H9 (cell line): ENCODE measurements around the gene ACTA1. TPM values are rescaled to one million over a fixed set of nuclear protein-coding genes. Genes with fewer than 3 reads are reported as not detected.
A peak's percentile ranks its signal among the peaks of the same experiment; 100 is the strongest.

Experiments
- DNase-seq: peaks from one replicate; pipeline ENCODE4 v3.0.0-alpha.2; 2017
- H2AFZ ChIP-seq: one replicate; pipeline ENCODE4 v1.6.1; 2013; ENCODE audit warnings: mild to moderate bottlenecking, low read length, control low read depth, moderate library complexity
- H2AK5ac ChIP-seq: 2 replicates; pipeline ENCODE4 v1.6.1; 2013; ENCODE audit warnings: low read length, control low read depth, mixed read lengths; ENCODE audit not compliant: insufficient read length
- H2BK120ac ChIP-seq: one replicate; pipeline ENCODE4 v1.6.1; 2013; ENCODE audit warnings: low read depth, mild to moderate bottlenecking, low read length, control low read depth, inconsistent platforms; ENCODE audit not compliant: poor library complexity, severe bottlenecking
- H2BK12ac ChIP-seq: 2 replicates; pipeline ENCODE4 v1.6.1; 2013; ENCODE audit warnings: low read length, control low read depth, mixed read lengths, low read depth; ENCODE audit not compliant: insufficient read length
- H2BK15ac ChIP-seq: 2 replicates; pipeline ENCODE4 v1.6.1; 2013; ENCODE audit warnings: low read depth, low read length, control low read depth
- H2BK20ac ChIP-seq: one replicate; pipeline ENCODE4 v1.6.1; 2013; ENCODE audit warnings: low read depth, mild to moderate bottlenecking, low read length, control low read depth, inconsistent platforms; ENCODE audit not compliant: poor library complexity, severe bottlenecking
- H2BK5ac ChIP-seq: 2 replicates; pipeline ENCODE4 v1.6.1; 2013; ENCODE audit warnings: low read length, control low read depth, mixed read lengths; ENCODE audit not compliant: insufficient read length
- H3K14ac ChIP-seq: 2 replicates; pipeline ENCODE4 v1.6.1; 2013; ENCODE audit warnings: low read length, control low read depth; ENCODE audit not compliant: insufficient read depth
- H3K18ac ChIP-seq: 2 replicates; pipeline ENCODE4 v1.6.1; 2013; ENCODE audit warnings: low read depth, mild to moderate bottlenecking, mixed read lengths, low read length, control low read depth; ENCODE audit not compliant: insufficient read length
- H3K23ac ChIP-seq: 2 replicates; pipeline ENCODE4 v1.6.1; 2013; ENCODE audit warnings: low read length, control low read depth, mixed read lengths, low read depth; ENCODE audit not compliant: insufficient read length
- H3K23me2 ChIP-seq: 2 replicates; pipeline ENCODE4 v1.6.1; 2013; ENCODE audit warnings: low read depth, mild to moderate bottlenecking, mixed read lengths, low read length, control low read depth; ENCODE audit not compliant: insufficient read length, poor library complexity, severe bottlenecking
- H3K27ac ChIP-seq: 2 replicates; pipeline ENCODE4 v1.5.1; 2013; ENCODE audit warnings: low read length, control low read depth, mixed read lengths, low read depth; ENCODE audit not compliant: insufficient read length
- H3K27me3 ChIP-seq: 2 replicates; pipeline ENCODE4 v1.6.1; 2013; ENCODE audit warnings: low read length, control low read depth, inconsistent platforms; ENCODE audit not compliant: insufficient read depth
- H3K4ac ChIP-seq: 2 replicates; pipeline ENCODE4 v1.6.1; 2013; ENCODE audit warnings: low read depth, mild to moderate bottlenecking, control low read depth, inconsistent platforms, low read length, moderate library complexity
- H3K4me1 ChIP-seq: 2 replicates; pipeline ENCODE4 v1.6.1; 2013; ENCODE audit warnings: low read length, control low read depth, inconsistent platforms; ENCODE audit not compliant: insufficient read depth
- H3K4me2 ChIP-seq: 2 replicates; pipeline ENCODE4 v1.6.1; 2013; ENCODE audit warnings: low read length, control low read depth, mixed read lengths; ENCODE audit not compliant: insufficient read length, insufficient read depth
- H3K56ac ChIP-seq: 2 replicates; pipeline ENCODE4 v1.6.1; 2013; ENCODE audit warnings: low read depth, mild to moderate bottlenecking, mixed read lengths, low read length, control low read depth; ENCODE audit not compliant: insufficient read length
- H3K79me1 ChIP-seq: 2 replicates; pipeline ENCODE4 v1.6.1; 2013; ENCODE audit warnings: low read depth, mild to moderate bottlenecking, moderate library complexity, low read length, control low read depth, inconsistent platforms; ENCODE audit not compliant: insufficient read depth, poor library complexity, severe bottlenecking
- H3K79me2 ChIP-seq: 2 replicates; pipeline ENCODE4 v1.6.1; 2013; ENCODE audit warnings: low read length, control low read depth, inconsistent platforms; ENCODE audit not compliant: insufficient read depth
- H3K9ac ChIP-seq: 2 replicates; pipeline ENCODE4 v1.6.1; 2013; ENCODE audit warnings: low read length, control low read depth, mixed read lengths; ENCODE audit not compliant: insufficient read length; ENCODE audit errors: extremely low read depth
- H3K9me3 ChIP-seq: one replicate; pipeline ENCODE4 v1.6.1; 2013; ENCODE audit warnings: low read depth, low read length, inconsistent platforms; ENCODE audit not compliant: control insufficient read depth
- H3T11ph ChIP-seq: one replicate; pipeline ENCODE4 v1.6.1; 2013; ENCODE audit warnings: mild to moderate bottlenecking, low read length, control low read depth, inconsistent platforms
- H4K20me1 ChIP-seq: one replicate; pipeline ENCODE4 v1.6.1; 2013; ENCODE audit not compliant: control insufficient read depth, insufficient read length, insufficient read depth
- H4K5ac ChIP-seq: 2 replicates; pipeline ENCODE4 v1.6.1; 2013; ENCODE audit warnings: low read depth, mild to moderate bottlenecking, mixed read lengths, low read length, control low read depth; ENCODE audit not compliant: insufficient read length
- H4K8ac ChIP-seq: replicated peaks from 2 replicates; pipeline ENCODE4 v1.6.1; 2013; ENCODE audit warnings: low read length, control low read depth, mixed read lengths, low read depth; ENCODE audit not compliant: insufficient read length
- H4K91ac ChIP-seq: 2 replicates; pipeline ENCODE4 v1.6.1; 2013; ENCODE audit warnings: low read depth, mild to moderate bottlenecking, moderate library complexity, mixed read lengths, low read length, control low read depth; ENCODE audit not compliant: insufficient read length
- H3K27ac Mint-ChIP-seq, 3 experiments: 2 replicates in 2 of 3; 3 replicates in 1 of 3; pipeline ENCODE4 v1.8.0; 2020 to 2021; ENCODE audit warnings: mixed read lengths in 3 of 3, mild to moderate bottlenecking in 1 of 3, moderate library complexity in 1 of 3
- H3K27me3 Mint-ChIP-seq: 2 replicates; pipeline ENCODE4 v1.8.0; 2021; ENCODE audit warnings: low read depth, mild to moderate bottlenecking, moderate library complexity, mixed read lengths
- H3K36me3 Mint-ChIP-seq, 3 experiments: 2 replicates in 2 of 3; 3 replicates in 1 of 3; pipeline ENCODE4 v1.8.0; 2020 to 2021; ENCODE audit warnings: low read depth in 3 of 3, mixed read lengths in 3 of 3; ENCODE audit not compliant: insufficient read depth in 1 of 3
- H3K4me1 Mint-ChIP-seq, 2 experiments: 2 replicates each; pipeline ENCODE4 v1.8.0; 2020; ENCODE audit warnings: mixed read lengths in 2 of 2
- H3K4me3 Mint-ChIP-seq, 2 experiments: 2 replicates in 1 of 2; 3 replicates in 1 of 2; pipeline ENCODE4 v1.8.0; 2020 to 2021; ENCODE audit warnings: mild to moderate bottlenecking in 2 of 2, mixed read lengths in 2 of 2, moderate library complexity in 1 of 2
- H3K9me3 Mint-ChIP-seq, 2 experiments: 2 replicates in 1 of 2; 3 replicates in 1 of 2; pipeline ENCODE4 v1.8.0; 2020; ENCODE audit warnings: mild to moderate bottlenecking in 2 of 2, mixed read lengths in 2 of 2, moderate library complexity in 1 of 2
- WGBS: extraction: QIAGEN DNeasy Blood & Tissue Kit; methylation state at CpG from one replicate; pipeline ENCODE4 v1.1.7; 2013; ENCODE audit warnings: missing lambda C conversion rate, low lambda C conversion rate, mixed read lengths; ENCODE audit not compliant: insufficient read length; ENCODE audit errors: extremely low coverage; 5-methylcytosine and 5-hydroxymethylcytosine counted together
- total RNA-seq: library from RNA; stranded (reverse); gene quantifications from 2 replicates; pipeline ENCODE4 v1.2.1, GENCODE V29; 2021
- TF ChIP-seq, protein P1 (sequence below): fragments of 200-600 bp; sonication (generic); conservative IDR thresholded peaks from 3 replicates; pipeline ENCODE4 v1.8.0; 2021; ENCODE audit warnings: antibody characterized with exemption, mild to moderate bottlenecking

ACTA1 gene
- total RNA-seq, 1 experiment from 2014 or later: 48.5 TPM

DNA sequence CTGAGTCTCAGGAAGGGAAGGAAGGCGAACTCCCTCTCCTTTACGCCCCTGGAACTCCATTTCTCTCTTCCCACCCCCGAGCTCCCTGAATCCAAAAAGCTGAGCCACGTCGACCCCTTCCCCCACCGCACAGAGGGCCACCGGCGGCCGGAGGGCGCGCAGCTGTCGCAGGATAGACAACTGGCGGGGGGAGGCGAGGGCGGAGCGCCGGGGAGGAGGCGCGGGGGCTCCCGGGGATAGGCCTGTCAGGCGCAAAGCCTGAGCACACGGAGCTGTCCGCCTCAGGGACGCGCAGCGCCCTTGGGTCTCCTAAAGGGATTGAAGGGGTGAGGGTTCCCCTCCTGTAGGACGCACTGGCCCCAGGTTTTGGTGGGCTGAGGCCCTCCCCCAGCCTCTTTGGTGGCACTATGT is 752 bp upstream of the ACTA1 start:
- Histone ChIP-seq H3K79me1 (no peaks in the 10 kb centered on the region), H4K20me1 (no peaks in the 10 kb centered on the region), H3K23ac (no peak overlapping the region), H3K23me2 (peaks cover 14% of the 10 kb centered on the region), H2BK15ac (no peak overlapping the region), H3K4me2 (peak overlapping the region; percentile 97), H2BK12ac (no peak overlapping the region), H3K18ac (peak overlapping the region; percentile 82), H3K9me3 (no peaks in the 10 kb centered on the region), H3K79me2 (no peaks in the 10 kb centered on the region), H2BK5ac (no peak overlapping the region), H2BK120ac (no peak overlapping the region), H2BK20ac (no peak overlapping the region), H2AK5ac (no peak overlapping the region), H3T11ph (no peak overlapping the region), H3K9ac (peak overlapping the region; percentile 48), H3K27ac (no peak overlapping the region), H3K56ac (no peak overlapping the region), H4K8ac (no peak overlapping the region), H3K27me3 (peaks cover 22% of the 10 kb centered on the region), H2AFZ (peak overlapping the region; percentile 36), H4K5ac (no peak overlapping the region), H4K91ac (no peak overlapping the region), H3K4me1 (peaks cover 2% of the 10 kb centered on the region; the same call in 1 of the 2 replicates), H3K4ac (no peak overlapping the region), H3K14ac (peak overlapping the region; percentile 79; the same call in 1 of the 2 replicates)
- peak; percentile 72 for DNase-seq
- H3K27ac Mint-ChIP-seq: peak overlapping the region in 1 of 3 experiments; percentile 28; a peak in 1 of 7 replicates
- TF ChIP-seq, protein P1, sequence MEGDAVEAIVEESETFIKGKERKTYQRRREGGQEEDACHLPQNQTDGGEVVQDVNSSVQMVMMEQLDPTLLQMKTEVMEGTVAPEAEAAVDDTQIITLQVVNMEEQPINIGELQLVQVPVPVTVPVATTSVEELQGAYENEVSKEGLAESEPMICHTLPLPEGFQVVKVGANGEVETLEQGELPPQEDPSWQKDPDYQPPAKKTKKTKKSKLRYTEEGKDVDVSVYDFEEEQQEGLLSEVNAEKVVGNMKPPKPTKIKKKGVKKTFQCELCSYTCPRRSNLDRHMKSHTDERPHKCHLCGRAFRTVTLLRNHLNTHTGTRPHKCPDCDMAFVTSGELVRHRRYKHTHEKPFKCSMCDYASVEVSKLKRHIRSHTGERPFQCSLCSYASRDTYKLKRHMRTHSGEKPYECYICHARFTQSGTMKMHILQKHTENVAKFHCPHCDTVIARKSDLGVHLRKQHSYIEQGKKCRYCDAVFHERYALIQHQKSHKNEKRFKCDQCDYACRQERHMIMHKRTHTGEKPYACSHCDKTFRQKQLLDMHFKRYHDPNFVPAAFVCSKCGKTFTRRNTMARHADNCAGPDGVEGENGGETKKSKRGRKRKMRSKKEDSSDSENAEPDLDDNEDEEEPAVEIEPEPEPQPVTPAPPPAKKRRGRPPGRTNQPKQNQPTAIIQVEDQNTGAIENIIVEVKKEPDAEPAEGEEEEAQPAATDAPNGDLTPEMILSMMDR: no peak
- H3K36me3 Mint-ChIP-seq: peaks cover 4 to 14% (median 5%) of the 10 kb centered on the region in 3 experiments
- H3K9me3 Mint-ChIP-seq: peaks cover 2 to 11% of the 10 kb centered on the region in 2 experiments; a peak in 2 of 5 replicates
- H3K27me3 Mint-ChIP-seq: peaks cover 74% of the 10 kb centered on the region
- peak overlapping the region; percentile 68 to 84 for H3K4me3 Mint-ChIP-seq
- WGBS: no CpG with 5 or more reads among the region's 27 CpGs
- peaks cover 24 to 26% of the 10 kb centered on the region in 2 experiments for H3K4me1 Mint-ChIP-seq
